HepG2 (cell line): ENCODE measurements around the gene CISTR. TPM values are rescaled to one million over a fixed set of nuclear protein-coding genes. Genes with fewer than 3 reads are reported as not detected.

Source experiments
- ATAC-seq: fragments of 200-7000 bp; cut with Tn5 transposase; 3 replicates; pipeline ENCODE4 v1.9.1; 2020; ENCODE audit warnings: mild to moderate bottlenecking, moderate library complexity
- BruUV-seq: library from RNA; stranded (reverse); fragments of 400-500 nt; replicated peaks from 2 replicates; lab custom pipeline; 2021; lab: Mats Ljungman, UMichigan
- CTCF ChIA-PET: fragments of 300-600 bp; formaldehyde crosslinking; extraction: SDS; loops from one replicate; lab custom pipeline; 2021; ENCODE audit warnings: low total read pairs, inconsistent platforms, low intra/inter-chr PET ratio; lab: Yijun Ruan, JAX
- POLR2A ChIA-PET: fragments of 350-600 bp; sonication (Branson Sonifier 250); formaldehyde crosslinking; loops from one replicate; lab custom pipeline; 2020; ENCODE audit warnings: antibody characterized with exemption, inconsistent platforms; lab: Yijun Ruan, JAX
- DNase-seq: peaks from one replicate; pipeline ENCODE4 v3.0.0-alpha.2; 2015; ENCODE audit warnings: low spot score
- FAIRE-seq: peaks from 3 replicates; lab custom pipeline; 2011; peaks lifted over from hg19 to GRCh38; lab: Jason Lieb, UNC
- H2AFZ ChIP-seq: one replicate; pipeline ENCODE4 v1.6.1; 2011; ENCODE audit warnings: low read length, inconsistent platforms
- H3K27ac ChIP-seq: fragments of 300-600 bp; 3 replicates; pipeline ENCODE4 v1.8.0; 2011; ENCODE audit warnings: mixed run types, mild to moderate bottlenecking, mixed read lengths, low read length, inconsistent platforms; ENCODE audit not compliant: insufficient read depth; ENCODE audit errors: extremely low read length
- H3K27me3 ChIP-seq, 2 experiments: fragments of 200-600 bp in 1 of 2; 2 replicates in 1 of 2; 3 replicates in 1 of 2; pipeline versions ENCODE4 v1.6.0 to v1.8.0; 2011; ENCODE audit warnings: low read length in 2 of 2, mild to moderate bottlenecking in 2 of 2, moderate library complexity in 2 of 2, inconsistent platforms in 1 of 2; ENCODE audit not compliant: insufficient read depth in 2 of 2, control insufficient read depth in 1 of 2
- H3K36me3 ChIP-seq, 2 experiments: fragments of 200-600 bp in 1 of 2; replicated peaks in 1 of 2; 2 replicates in 1 of 2; 3 replicates in 1 of 2; pipeline versions ENCODE4 v1.5.1 to v1.8.0; 2011; ENCODE audit warnings: low read length in 2 of 2, inconsistent platforms in 1 of 2; ENCODE audit not compliant: insufficient read depth in 2 of 2, control insufficient read depth in 1 of 2
- H3K4me1 ChIP-seq: 2 replicates; pipeline ENCODE4 v1.5.1; 2012; ENCODE audit warnings: low read length, inconsistent platforms; ENCODE audit not compliant: insufficient read depth
- H3K4me2 ChIP-seq: 2 replicates; pipeline ENCODE4 v1.6.0; 2011; ENCODE audit warnings: low read depth, low read length, inconsistent platforms
- H3K4me3 ChIP-seq, 3 experiments: fragments of 200-600 bp in 1 of 3; sonication (generic), shearing (Covaris generic) in 1 of 3; replicated peaks in 1 of 3; 2 replicates each; pipeline ENCODE4 v1.5.1; 2011 to 2016; ENCODE audit warnings: low read length in 3 of 3, inconsistent platforms in 2 of 3, low read depth in 2 of 3, mild to moderate bottlenecking in 2 of 3, control low read depth in 1 of 3, mixed read lengths in 1 of 3; ENCODE audit not compliant: insufficient read depth in 1 of 3
- H3K79me2 ChIP-seq: one replicate; pipeline ENCODE4 v1.6.1; 2011; ENCODE audit warnings: low read length, inconsistent platforms; ENCODE audit not compliant: insufficient read depth
- H3K9ac ChIP-seq: 2 replicates; pipeline ENCODE4 v1.6.0; 2011; ENCODE audit warnings: mild to moderate bottlenecking, low read depth, low read length, inconsistent platforms; ENCODE audit not compliant: insufficient read depth
- H3K9me3 ChIP-seq: 2 replicates; pipeline ENCODE4 v1.5.1; 2012; ENCODE audit warnings: mild to moderate bottlenecking, low read length
- H4K20me1 ChIP-seq: 2 replicates; pipeline ENCODE4 v1.6.0; 2011; ENCODE audit warnings: inconsistent platforms, mild to moderate bottlenecking, low read length, moderate library complexity; ENCODE audit not compliant: insufficient read depth
- CBX2 ChIP-seq, 2 experiments: fragments of 200-600 bp in 1 of 2; sonication (generic); formaldehyde crosslinking in 1 of 2; IDR thresholded peaks; 2 replicates each; pipeline versions ENCODE4 v1.7.0 to v1.8.1; 2018 to 2022; ENCODE audit warnings: low read depth in 2 of 2, low read length in 1 of 2, mild to moderate bottlenecking in 1 of 2, missing genetic modification reagents in 1 of 2
- MAFG ChIP-seq: sonication (generic); formaldehyde crosslinking; IDR thresholded peaks from 2 replicates; pipeline ENCODE4 v1.5.1; 2020; ENCODE audit warnings: mild to moderate bottlenecking, missing genetic modification reagents
- ZNF430 ChIP-seq: sonication (generic); formaldehyde crosslinking; IDR thresholded peaks from 2 replicates; pipeline ENCODE4 v1.9.0; 2021; ENCODE audit warnings: mild to moderate bottlenecking, missing genetic modification reagents
- ZNF761 ChIP-seq: sonication (generic); formaldehyde crosslinking; conservative IDR thresholded peaks from 2 replicates; pipeline ENCODE4 v1.4.0; 2020; ENCODE audit warnings: mild to moderate bottlenecking, missing genetic modification reagents
- WGBS: methylation state at CpG from one replicate; pipeline ENCODE4 v1.1.6; 2017; ENCODE audit warnings: low lambda C conversion rate; 5-methylcytosine and 5-hydroxymethylcytosine counted together
- in situ Hi-C: cut with HindIII; loops from 2 replicates; pipeline ENCODE4 v1.10.0; 2017; ENCODE audit warnings: low pct_unique_long_range_greater_than_20kb; ENCODE audit not compliant: extremely low pct_ligation_motif_present
- intact Hi-C: fragments of 100-400 bp; cut with micrococcal nuclease; formaldehyde crosslinking; loops from one replicate; pipeline ENCODE4 v1.10.0; 2022; ENCODE audit not compliant: unreplicated experiment
- polyA plus RNA-seq, 8 experiments: library from polyadenylated mRNA; depleted of rRNA in 3 of 8; stranded (reverse) in 7 of 8; unstranded in 1 of 8; fragments of >200 nt; fragmentation: Illumina TruSeq in 4 of 8; extraction: Trizol in 4 of 8; gene quantifications; 2 replicates each; pipeline versions ENCODE4 v1.2.1 to v1.2.3, GENCODE V29; 2011 to 2016; ENCODE audit warnings: low read depth in 4 of 8, missing spikeins in 1 of 8, mixed read lengths in 1 of 8; ENCODE audit not compliant: insufficient read depth in 1 of 8
- total RNA-seq, 5 experiments: library from RNA; depleted of rRNA; stranded (reverse); fragments of >200 nt; fragmentation: Illumina TruSeq; extraction: Trizol; gene quantifications; 2 replicates each; pipeline ENCODE4 v1.2.3, GENCODE V29; 2016; ENCODE audit warnings: low read depth in 1 of 5
- TF ChIP-seq, protein P1 (sequence below): IDR thresholded peaks from 2 replicates; pipeline ENCODE4 v1.6.1; 2012; ENCODE audit warnings: low read length, improper control_type of control experiment

CISTR gene
- total and polyA plus RNA-seq, 2 of the 13 experiments (the other 11 are each of a cell fraction or from before 2014, with no cell fraction given): not detected

DNA sequence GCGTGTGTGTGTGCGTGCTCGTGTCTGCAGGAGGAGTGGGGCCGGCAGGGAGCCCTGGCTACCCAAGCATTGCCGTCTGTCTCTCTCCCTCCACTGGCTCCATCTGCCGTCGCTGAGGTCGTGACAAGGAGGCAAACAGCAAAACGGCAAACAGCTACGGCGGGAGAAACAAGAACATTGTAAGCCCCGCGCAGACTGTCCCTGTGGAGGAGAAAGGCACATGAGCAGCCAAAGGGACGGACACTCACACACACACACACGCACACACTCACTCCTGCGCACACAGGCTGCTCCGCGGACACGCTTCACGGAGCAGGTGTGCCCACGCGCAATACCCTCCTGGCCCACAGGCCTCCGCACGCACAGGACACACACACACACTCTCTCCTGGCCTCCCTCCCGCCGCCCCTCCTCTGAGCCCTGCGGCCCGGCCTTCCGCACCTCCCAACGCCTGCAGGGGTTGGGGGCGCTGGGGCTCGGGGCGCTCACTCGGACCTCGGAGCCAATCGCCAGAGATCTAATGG, 905 bp downstream of the CISTR start:
- CTCF ChIA-PET: no interaction called here
- in situ Hi-C loops: loop anchor here (10.0 kb wide), 1 partner anchor 464 kb away; no protein-coding TSS in a partner anchor
- Histone ChIP-seq H3K36me3 (no peaks in the 10 kb centered on the region), H3K27me3 (peaks cover 9 to 95% of the 10 kb centered on the region in 2 experiments; a peak in 4 of 5 replicates), H3K79me2 (no peaks in the 10 kb centered on the region), H3K4me1 (peaks cover 14% of the 10 kb centered on the region), H3K9ac (no peak overlapping the region), H3K4me3 (peak overlapping the region; percentile 38 to 73 (median 45); a peak in 5 of 6 replicates), H4K20me1 (no peaks in the 10 kb centered on the region), H3K9me3 (no peaks in the 10 kb centered on the region), H3K4me2 (peak overlapping the region; percentile 87), H2AFZ (no peak overlapping the region), H3K27ac (no peak overlapping the region)
- TF ChIP-seq MAFG (CRISPR knock-in tag) (no peak), ZNF430 (CRISPR knock-in tag) (0 out of 2 replicates have a peak, but pooled peaks have one; percentile 23), CBX2 (IDR thresholded peaks at IDR 0.05; ENCODE audit: low read depth, low read length) (no peak), CBX2 (CRISPR knock-in tag; IDR thresholded peaks at IDR 0.05; ENCODE audit: low read depth) (peak; percentile 40; the same call in 1 of the 2 replicates), ZNF761 (CRISPR knock-in tag) (no peak)
- TF ChIP-seq, protein P1, sequence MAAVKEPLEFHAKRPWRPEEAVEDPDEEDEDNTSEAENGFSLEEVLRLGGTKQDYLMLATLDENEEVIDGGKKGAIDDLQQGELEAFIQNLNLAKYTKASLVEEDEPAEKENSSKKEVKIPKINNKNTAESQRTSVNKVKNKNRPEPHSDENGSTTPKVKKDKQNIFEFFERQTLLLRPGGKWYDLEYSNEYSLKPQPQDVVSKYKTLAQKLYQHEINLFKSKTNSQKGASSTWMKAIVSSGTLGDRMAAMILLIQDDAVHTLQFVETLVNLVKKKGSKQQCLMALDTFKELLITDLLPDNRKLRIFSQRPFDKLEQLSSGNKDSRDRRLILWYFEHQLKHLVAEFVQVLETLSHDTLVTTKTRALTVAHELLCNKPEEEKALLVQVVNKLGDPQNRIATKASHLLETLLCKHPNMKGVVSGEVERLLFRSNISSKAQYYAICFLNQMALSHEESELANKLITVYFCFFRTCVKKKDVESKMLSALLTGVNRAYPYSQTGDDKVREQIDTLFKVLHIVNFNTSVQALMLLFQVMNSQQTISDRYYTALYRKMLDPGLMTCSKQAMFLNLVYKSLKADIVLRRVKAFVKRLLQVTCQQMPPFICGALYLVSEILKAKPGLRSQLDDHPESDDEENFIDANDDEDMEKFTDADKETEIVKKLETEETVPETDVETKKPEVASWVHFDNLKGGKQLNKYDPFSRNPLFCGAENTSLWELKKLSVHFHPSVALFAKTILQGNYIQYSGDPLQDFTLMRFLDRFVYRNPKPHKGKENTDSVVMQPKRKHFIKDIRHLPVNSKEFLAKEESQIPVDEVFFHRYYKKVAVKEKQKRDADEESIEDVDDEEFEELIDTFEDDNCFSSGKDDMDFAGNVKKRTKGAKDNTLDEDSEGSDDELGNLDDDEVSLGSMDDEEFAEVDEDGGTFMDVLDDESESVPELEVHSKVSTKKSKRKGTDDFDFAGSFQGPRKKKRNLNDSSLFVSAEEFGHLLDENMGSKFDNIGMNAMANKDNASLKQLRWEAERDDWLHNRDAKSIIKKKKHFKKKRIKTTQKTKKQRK: no peak
- ATAC-seq (peak; percentile 25), DNase-seq (no peak), FAIRE-seq (no peak)
- no TSS peak for BruUV-seq
- 12% methylated on average over 21 of the region's 36 CpGs for WGBS
- intact Hi-C loops: no loop called here
- POLR2A ChIA-PET: no interaction called here
